SK-N-DZ (cell line): ENCODE measurements around the gene CLCA1.

ENCODE experiments used
- DNase-seq: peaks from one replicate; pipeline ENCODE4 v3.0.0-alpha.2; 2015; ENCODE audit warnings: low spot score

CLCA1 gene

DNA sequence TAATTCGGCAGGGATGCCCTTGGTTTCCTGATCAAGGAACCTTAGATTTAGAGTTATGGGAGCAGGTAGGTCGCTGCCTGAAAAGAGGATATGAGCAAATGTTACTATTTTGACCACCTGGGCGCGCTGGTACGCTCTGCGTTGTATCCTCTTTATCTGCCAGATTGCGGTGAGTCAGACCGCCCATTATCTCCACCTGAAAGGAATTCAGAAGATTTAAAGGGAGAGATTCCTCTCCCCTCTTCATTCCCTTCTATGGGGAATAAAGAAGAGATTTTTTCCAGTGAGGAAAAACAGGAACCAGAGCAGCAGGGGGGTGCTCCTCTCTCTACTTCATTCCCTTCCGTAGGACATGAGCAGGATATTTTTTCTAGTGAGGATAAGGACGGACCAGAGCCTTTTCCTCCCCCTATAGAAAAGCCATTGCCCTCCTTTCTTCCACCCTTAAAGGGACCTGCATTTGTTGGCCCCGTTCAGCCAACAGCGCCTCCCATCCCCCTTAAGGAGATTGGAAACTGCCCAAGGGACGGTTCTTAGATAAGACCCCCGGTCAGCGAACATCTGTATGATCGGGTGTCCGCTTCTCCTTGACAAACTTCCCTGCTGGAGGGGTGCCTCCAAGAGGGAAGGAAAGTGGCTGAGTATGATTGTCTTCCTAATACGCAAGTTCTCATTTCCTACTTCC, 34.1 kb downstream of the CLCA1 start:
- DNase-seq, result no peak

- DNase-seq, result peak; percentile 42
Measured at GRCh38 chr1:86503406-86504136, 34.8 kb downstream of the CLCA1 start.

GRCh38 chr1:86504137-86504479, 35.4 kb downstream of the CLCA1 start:
- DNase-seq, result no peak

DNA sequence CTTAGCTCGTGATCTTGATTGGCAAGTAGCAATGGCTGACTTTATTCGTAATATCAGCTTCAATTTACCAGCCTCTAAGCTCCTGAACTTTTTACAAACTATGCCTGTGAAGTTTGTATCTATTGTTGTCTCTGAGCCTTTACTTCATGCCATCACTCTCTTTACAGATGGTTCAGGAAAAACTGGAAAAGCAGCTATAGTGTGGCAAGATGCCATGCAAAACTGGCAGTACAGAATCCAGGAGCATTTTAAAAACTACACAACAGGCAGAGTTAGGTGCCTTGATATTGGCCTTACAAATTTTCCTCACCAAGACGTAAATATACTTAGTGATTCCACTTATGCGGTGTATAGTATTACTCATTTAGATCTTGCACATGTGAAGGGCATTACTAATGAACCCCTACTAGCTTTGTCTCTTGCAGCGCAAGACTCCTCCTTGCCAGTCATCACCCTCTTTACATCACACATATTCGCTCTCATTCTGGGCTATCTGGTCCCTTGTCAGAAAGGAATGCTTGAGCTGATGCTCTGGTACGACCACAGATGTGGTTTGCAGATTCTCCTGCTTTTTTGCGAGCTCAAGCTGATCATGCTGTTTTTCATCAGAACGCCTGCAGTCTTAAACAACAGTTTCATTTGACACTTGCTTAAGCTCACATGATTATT, 36.3 kb downstream of the CLCA1 start:
- no peak for DNase-seq

GRCh38 chr1:86505564-86505902, 36.8 kb downstream of the CLCA1 start:
- no peak for DNase-seq

DNA sequence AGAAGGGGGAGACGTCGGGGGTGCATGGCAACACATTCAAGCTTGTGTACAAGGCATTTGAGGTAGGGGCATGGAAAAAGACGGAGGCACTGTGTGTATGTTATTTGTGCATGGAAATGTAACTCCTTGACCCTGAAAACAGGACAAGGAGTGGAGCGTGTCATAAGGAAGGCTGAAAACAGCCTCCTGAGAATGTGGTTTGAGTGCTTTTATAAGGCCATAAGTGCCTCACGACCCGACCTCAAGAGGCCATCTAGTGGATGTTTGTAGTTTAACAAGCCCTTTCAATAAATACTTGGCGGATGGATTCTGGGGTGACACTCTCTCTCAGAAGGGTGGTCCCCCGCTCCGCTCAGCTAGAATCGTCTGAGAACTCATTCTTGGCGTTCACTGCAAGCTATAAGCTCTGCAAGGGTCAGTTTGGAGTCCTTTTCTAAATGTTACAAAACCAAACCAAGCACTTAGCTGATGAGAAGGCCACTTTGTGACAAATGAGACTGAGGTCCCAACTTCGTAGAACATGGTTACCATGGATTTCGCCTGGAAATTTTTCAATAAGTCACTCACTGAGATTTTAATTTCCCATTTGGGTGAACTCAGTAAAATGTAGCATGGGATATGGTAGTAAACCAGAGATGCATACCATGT, 39.3 kb downstream of the CLCA1 start:
- no peak for DNase-seq

- DNase-seq, result no peak
Measured at GRCh38 chr1:86508583-86508969, 39.8 kb downstream of the CLCA1 start.

DNA sequence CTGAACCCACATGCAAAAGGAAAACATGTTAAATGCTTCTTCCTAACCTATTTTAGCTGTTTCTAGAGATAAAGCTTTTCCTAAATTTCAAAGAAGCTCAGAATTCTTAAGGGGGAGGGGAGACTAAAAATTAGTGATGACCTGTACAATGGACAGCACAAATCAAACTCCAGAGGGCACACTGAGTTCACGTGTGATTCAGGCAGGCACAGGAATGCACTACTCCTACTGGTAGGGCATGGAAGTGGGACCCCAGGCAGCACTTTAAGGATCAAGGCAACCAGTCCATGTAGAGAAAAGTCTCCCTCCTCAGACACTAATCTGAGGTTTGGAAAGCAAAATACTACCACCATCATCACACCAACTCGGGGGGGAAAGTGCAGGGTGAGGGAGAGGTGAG, 46.9 kb downstream of the CLCA1 start:
- no peak for DNase-seq

DNA sequence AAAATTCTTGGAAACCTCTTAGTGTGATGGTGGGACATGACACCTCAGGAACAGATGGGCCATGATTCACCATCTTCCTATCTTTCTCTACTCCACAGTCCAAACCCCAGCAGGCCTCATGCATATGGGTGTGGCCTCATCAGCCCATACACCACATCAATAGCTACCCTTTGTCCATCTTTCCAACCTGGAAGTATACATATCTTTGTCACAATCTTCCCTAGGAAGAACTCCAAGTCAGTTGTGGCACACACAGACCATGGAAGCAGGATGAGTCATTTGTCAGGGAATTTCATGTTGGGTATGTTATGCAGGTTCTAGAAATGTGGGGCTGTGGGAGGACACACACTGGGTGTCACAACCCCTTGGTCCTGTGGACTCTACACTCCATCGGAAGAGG, 47.6 kb downstream of the CLCA1 start:
- no peak for DNase-seq

DNA sequence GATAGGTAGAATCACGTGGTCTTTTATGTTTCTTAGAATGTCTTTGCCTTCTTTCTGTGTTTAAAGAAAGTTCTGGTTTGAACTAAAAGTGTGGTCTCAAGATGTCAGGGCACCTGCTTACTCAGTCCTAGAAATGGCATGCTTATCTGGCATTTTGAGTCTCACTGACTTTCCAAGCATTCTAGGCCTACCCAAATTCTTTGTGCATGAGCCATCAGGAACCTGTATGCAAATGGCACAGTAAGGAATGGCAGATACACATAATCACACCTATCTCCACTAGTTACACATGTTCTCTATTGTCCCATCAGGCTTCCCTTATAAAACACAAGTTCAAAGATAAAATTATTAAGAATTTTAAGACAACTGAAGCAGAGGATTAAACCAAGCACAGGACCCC, 48.6 kb downstream of the CLCA1 start:
- no peak for DNase-seq

DNA sequence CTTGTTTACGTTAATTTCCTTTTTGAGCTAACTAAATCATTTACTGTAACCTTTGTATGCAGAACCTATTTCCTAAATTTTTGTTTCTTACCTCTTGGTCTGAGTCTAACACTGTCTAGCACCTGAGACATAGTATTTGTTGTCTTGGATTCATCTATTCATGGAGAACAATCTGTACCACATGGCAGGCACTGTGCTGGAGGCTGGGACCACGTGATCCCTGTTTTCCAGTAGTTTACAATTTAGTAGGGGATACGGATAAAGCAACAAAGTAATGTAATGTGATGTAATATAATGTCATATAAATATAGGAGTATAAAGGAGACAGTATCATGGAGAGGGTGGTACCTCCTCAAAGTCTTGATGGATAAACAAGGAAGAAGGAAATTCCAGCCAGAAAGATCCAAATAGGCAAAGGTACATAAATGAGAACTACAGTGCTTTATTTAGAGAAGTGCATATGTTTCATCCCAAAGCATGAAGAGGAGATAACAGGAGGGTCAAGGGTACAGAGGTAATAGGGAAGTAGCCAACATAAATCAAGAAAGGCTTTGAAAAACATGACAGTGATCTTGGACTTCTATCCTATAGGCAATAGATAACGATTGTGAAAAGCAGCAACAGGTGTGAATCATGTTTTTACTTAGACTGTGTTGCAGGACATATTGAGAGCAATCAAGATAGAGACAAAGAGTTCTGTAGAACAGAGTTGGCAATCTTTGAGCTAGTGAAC, 52.2 kb downstream of the CLCA1 start:
- no peak for DNase-seq

DNA sequence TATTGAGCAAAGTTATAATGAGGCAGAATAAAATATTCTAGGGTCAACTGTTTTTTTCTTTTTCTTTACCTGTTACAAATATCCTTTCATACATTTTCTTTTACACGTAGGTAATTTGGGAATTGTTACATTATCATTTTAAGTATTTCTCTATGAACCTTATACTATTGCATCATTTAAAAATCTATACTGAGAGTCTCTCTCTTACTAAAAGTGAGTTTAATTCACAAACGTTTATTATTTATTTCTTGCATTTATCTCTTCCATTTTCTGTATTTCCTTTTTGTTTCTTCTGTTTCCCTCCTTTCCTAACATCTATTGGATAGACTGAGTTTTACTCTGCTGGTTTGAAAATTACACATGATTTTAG, 52.8 kb downstream of the CLCA1 start:
- no peak for DNase-seq

DNA sequence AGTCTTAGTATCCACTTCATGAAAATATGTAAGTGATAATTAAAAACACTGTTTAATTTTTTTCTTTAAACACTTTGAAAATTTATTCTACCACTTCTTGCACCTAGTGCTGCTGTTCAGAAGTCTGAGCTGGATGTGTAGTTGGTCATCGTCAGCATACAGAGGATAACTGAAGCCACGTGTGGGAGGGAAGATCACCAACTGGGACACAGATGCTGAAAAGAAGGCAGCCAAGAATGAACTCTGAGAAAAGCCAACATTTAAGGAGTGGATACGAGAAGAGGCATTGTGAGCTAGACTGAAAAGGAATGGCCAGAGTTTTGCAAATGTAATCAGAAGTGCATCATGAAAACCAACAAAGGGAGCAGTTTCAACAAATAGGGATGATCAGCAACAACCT, 53.5 kb downstream of the CLCA1 start:
- no peak for DNase-seq

GRCh38 chr1:86523670-86524354, 55.1 kb downstream of the CLCA1 start:
- DNase-seq, result no peak

- DNase-seq, result no peak
Measured at GRCh38 chr1:86527306-86527705, 58.6 kb downstream of the CLCA1 start.

- DNase-seq, result no peak
Measured at GRCh38 chr1:86530211-86530845, 61.6 kb downstream of the CLCA1 start.

- DNase-seq, result peak; percentile 7
Measured at GRCh38 chr1:86537928-86538695, 69.4 kb downstream of the CLCA1 start.

DNA sequence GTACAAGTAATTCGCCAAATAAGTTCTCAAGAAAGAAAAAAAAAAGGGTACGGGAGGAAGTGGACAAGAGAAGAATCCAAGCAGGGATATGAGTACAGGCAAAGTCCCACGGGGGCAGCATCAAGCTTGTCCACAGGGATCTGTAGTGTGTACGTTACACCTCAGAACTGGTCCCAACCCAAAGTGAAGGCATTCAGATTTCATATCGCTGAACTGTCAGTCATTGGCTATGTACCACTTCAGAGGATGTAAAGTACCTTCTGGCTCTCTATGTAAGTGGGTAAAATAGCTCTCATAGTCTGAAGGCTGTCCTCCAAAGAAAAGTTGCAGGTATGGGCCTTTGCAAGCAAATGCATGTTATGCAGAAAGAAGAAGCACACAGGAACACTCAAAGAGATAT, 70.0 kb downstream of the CLCA1 start:
- no peak for DNase-seq

DNA sequence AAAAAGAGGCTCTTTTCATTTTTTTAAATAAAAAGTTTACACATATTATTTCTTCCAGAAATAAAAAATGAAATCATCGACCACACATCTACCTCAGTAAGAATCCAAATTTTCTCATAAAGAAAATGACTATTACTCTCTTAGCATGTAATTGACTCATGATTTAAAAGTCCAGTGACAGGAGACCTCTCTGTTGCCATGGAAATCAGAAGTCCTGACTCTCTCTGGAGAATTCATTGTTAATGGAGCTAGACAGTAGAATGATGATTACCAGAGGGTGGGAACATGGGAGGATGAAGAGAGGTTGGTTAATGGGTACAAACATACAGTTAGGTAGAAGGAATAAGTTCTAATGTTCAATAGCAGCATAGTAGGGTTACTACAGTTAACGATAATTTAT, 73.1 kb downstream of the CLCA1 start:
- peak; percentile 59 for DNase-seq

- no peak for DNase-seq
Measured at GRCh38 chr1:86542631-86543030, 73.9 kb downstream of the CLCA1 start.
